Measurements from ENCODE around the gene MMP7. TPM values are rescaled to one million over a fixed set of nuclear protein-coding genes. Genes with fewer than 3 reads are reported as not detected.

MMP7 gene
- polyA plus RNA-seq, 1 of the 3 experiments (the other 2 are of a cell fraction), result 0.13 TPM

GRCh38 chr11:102495161-102496042 is 35.1 kb downstream of the MMP7 start:
- H3F3A ChIP-seq (replicated peaks; ENCODE audit: insufficient read depth), result peaks cover 4% of the 10 kb centered on the region
- peaks cover 0 to 2% of the 10 kb centered on the region in 2 experiments; a peak in 1 of 4 replicates for H3K4me1 ChIP-seq (ENCODE audit: control insufficient read depth in 1 of 2, insufficient read depth in 2 of 2, low read depth in 1 of 2, low read length in 1 of 2)
- no peaks in the 10 kb centered on the region for H3K27me3 ChIP-seq (ENCODE audit: insufficient read depth)
- no peak overlapping the region for H3K4me3 ChIP-seq (ENCODE audit: low read depth in 2 of 2, low read length in 1 of 2)
- ChIA-PET CTCF (interaction anchor here (0.7 to 1.8 kb wide), 33 partner anchors 9 to 421 kb away, joined by 3 to 29 read pairs (median 4); no protein-coding TSS in a partner anchor), POLR2A (no interaction called here)
- no peak overlapping the region for H3K27ac ChIP-seq (ENCODE audit: low read depth in 2 of 2, low read length in 1 of 2)
- H3K9me2 ChIP-seq, result no peaks in the 10 kb centered on the region
- WGBS (ENCODE audit: low lambda C conversion rate), result 28% methylated on average over 9 of the region's 12 CpGs
- no peak overlapping the region for H3K9ac ChIP-seq
- H3K36me3 ChIP-seq (replicated peaks in 1 of 2; ENCODE audit: control insufficient read depth in 1 of 2, insufficient read depth in 2 of 2, low read length in 1 of 2), result no peaks in the 10 kb centered on the region
- peak; percentile 54 for DNase-seq
- H3K79me2 ChIP-seq (ENCODE audit: insufficient read depth), result no peaks in the 10 kb centered on the region
- H3K9me3 ChIP-seq, result no peaks in the 10 kb centered on the region
- TF ChIP-seq CHD2 (IDR thresholded peaks at IDR 0.05; ENCODE audit: low read length, partially characterized antibody) (no peak), YY1 (IDR thresholded peaks at IDR 0.05; ENCODE audit: low read depth) (no peak), RFX5 (IDR thresholded peaks at IDR 0.05; ENCODE audit: low read length) (no peak), RAD21 (IDR thresholded peaks at IDR 0.05; ENCODE audit: low read length) (peak; percentile 90), RXRA (IDR thresholded peaks at IDR 0.05; ENCODE audit: borderline replicate concordance, low read depth) (no peak), MXI1 (IDR thresholded peaks at IDR 0.05; ENCODE audit: low read depth, low read length) (no peak), FOSL2 (IDR thresholded peaks at IDR 0.05; ENCODE audit: borderline replicate concordance, low read depth) (no peak), CTCF (IDR thresholded peaks at IDR 0.05) (peak; percentile 78), EP300 (IDR thresholded peaks at IDR 0.05; ENCODE audit: borderline replicate concordance in 1 of 2, low read depth in 1 of 2, low read length in 1 of 2) (no peak), GATA2 (CRISPR knock-in tag; IDR thresholded peaks at IDR 0.05) (no peak), NRF1 (IDR thresholded peaks at IDR 0.05; ENCODE audit: low read depth, low read length) (0 out of 2 replicates have a peak, but pooled peaks have one; percentile 12), SMC3 (IDR thresholded peaks at IDR 0.05; ENCODE audit: low read depth, low read length) (peak; percentile 82), TEAD4 (IDR thresholded peaks at IDR 0.05; ENCODE audit: borderline replicate concordance, insufficient read depth) (no peak), GABPA (IDR thresholded peaks at IDR 0.05; ENCODE audit: low read depth) (no peak), MEF2A (IDR thresholded peaks at IDR 0.05; ENCODE audit: borderline replicate concordance, low read depth) (no peak)
- TF ChIP-seq, protein P1, sequence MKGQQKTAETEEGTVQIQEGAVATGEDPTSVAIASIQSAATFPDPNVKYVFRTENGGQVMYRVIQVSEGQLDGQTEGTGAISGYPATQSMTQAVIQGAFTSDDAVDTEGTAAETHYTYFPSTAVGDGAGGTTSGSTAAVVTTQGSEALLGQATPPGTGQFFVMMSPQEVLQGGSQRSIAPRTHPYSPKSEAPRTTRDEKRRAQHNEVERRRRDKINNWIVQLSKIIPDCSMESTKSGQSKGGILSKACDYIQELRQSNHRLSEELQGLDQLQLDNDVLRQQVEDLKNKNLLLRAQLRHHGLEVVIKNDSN (IDR thresholded peaks at IDR 0.05; ENCODE audit: borderline replicate concordance, low read depth), result no peak
- TF ChIP-seq, protein P2, sequence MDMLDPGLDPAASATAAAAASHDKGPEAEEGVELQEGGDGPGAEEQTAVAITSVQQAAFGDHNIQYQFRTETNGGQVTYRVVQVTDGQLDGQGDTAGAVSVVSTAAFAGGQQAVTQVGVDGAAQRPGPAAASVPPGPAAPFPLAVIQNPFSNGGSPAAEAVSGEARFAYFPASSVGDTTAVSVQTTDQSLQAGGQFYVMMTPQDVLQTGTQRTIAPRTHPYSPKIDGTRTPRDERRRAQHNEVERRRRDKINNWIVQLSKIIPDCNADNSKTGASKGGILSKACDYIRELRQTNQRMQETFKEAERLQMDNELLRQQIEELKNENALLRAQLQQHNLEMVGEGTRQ (IDR thresholded peaks at IDR 0.05; ENCODE audit: borderline replicate concordance, low read depth, low read length), result no peak
- TF ChIP-seq, protein P3, sequence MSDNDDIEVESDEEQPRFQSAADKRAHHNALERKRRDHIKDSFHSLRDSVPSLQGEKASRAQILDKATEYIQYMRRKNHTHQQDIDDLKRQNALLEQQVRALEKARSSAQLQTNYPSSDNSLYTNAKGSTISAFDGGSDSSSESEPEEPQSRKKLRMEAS (IDR thresholded peaks at IDR 0.05; ENCODE audit: low read depth), result no peak
- peak overlapping the region; percentile 48 for H2AFZ ChIP-seq (ENCODE audit: low read depth)
- no peaks in the 10 kb centered on the region for H4K20me1 ChIP-seq (ENCODE audit: insufficient read depth)
- H3K4me2 ChIP-seq, result no peak overlapping the region

All from SK-N-SH (cell line).